Neural progenitor cell (in vitro differentiated cells): ENCODE results near the gene MYBPC1. TPM values are rescaled to one million over a fixed set of nuclear protein-coding genes. Genes with fewer than 3 reads are reported as not detected.

Experiments
- DNase-seq: peaks from one replicate; pipeline ENCODE4 v3.0.0-alpha.2; 2016; ENCODE audit warnings: low spot score
- H2AFZ ChIP-seq: fragments of 200-600 bp; sonication (generic); replicated peaks from 2 replicates; pipeline ENCODE4 v1.6.1; 2016; ENCODE audit warnings: antibody characterized with exemption
- H3F3A ChIP-seq: fragments of 200-600 bp; sonication (generic); 2 replicates; pipeline ENCODE4 v1.6.1; 2016; ENCODE audit warnings: antibody characterized with exemption, low read depth
- H3K27ac ChIP-seq: fragments of 200-600 bp; sonication (generic); 2 replicates; pipeline ENCODE4 v1.5.1; 2016; ENCODE audit warnings: mild to moderate bottlenecking
- H3K27me3 ChIP-seq: fragments of 200-600 bp; sonication (generic); 2 replicates; pipeline ENCODE4 v1.6.1; 2016; ENCODE audit warnings: mild to moderate bottlenecking, moderate library complexity
- H3K36me3 ChIP-seq: fragments of 200-600 bp; sonication (generic); 2 replicates; pipeline ENCODE4 v1.5.1; 2016
- H3K4me1 ChIP-seq: fragments of 200-600 bp; sonication (generic); 2 replicates; pipeline ENCODE4 v1.6.1; 2016; ENCODE audit warnings: mixed run types
- H3K4me2 ChIP-seq: fragments of 200-600 bp; sonication (generic); 2 replicates; pipeline ENCODE4 v1.6.1; 2016
- H3K4me3 ChIP-seq: fragments of 200-600 bp; sonication (generic); 2 replicates; pipeline ENCODE4 v1.5.1; 2016
- H3K79me2 ChIP-seq: fragments of 200-600 bp; sonication (generic); 2 replicates; pipeline ENCODE4 v1.6.1; 2016; ENCODE audit warnings: low read depth
- H3K9ac ChIP-seq: fragments of 200-600 bp; sonication (generic); 2 replicates; pipeline ENCODE4 v1.6.1; 2016
- H3K9me3 ChIP-seq: fragments of 200-600 bp; sonication (generic); 2 replicates; pipeline ENCODE4 v1.5.1; 2016; ENCODE audit warnings: low read depth
- H4K20me1 ChIP-seq: fragments of 200-600 bp; sonication (generic); 2 replicates; pipeline ENCODE4 v1.6.1; 2016; ENCODE audit warnings: low read depth
- H3K27ac Mint-ChIP-seq: 3 replicates; pipeline ENCODE4 v1.8.0; 2021; ENCODE audit warnings: mixed read lengths
- H3K27me3 Mint-ChIP-seq: 2 replicates; pipeline ENCODE4 v1.8.0; 2022; ENCODE audit warnings: low read depth, mild to moderate bottlenecking, inconsistent platforms, moderate library complexity, mixed read lengths; ENCODE audit not compliant: insufficient read depth
- H3K36me3 Mint-ChIP-seq: 3 replicates; pipeline ENCODE4 v1.8.0; 2021; ENCODE audit warnings: mixed read lengths
- H3K4me1 Mint-ChIP-seq: 3 replicates; pipeline ENCODE4 v1.8.0; 2021; ENCODE audit warnings: mixed read lengths
- H3K4me3 Mint-ChIP-seq: 3 replicates; pipeline ENCODE4 v1.8.0; 2021; ENCODE audit warnings: mild to moderate bottlenecking, moderate library complexity, mixed read lengths
- H3K9me3 Mint-ChIP-seq: 3 replicates; pipeline ENCODE4 v1.8.0; 2020; ENCODE audit warnings: mixed read lengths
- CTCF ChIP-seq: fragments of 200-600 bp; sonication (generic); IDR thresholded peaks from 2 replicates; pipeline ENCODE4 v1.5.1; 2017; ENCODE audit warnings: antibody characterized with exemption, mild to moderate bottlenecking
- EZH2 ChIP-seq: fragments of 200-600 bp; sonication (generic); IDR thresholded peaks from 2 replicates; pipeline ENCODE4 v1.6.1; 2017; ENCODE audit warnings: antibody characterized with exemption, mild to moderate bottlenecking, moderate library complexity
- EZH2phosphoT487 ChIP-seq: fragments of 200-600 bp; sonication (generic); IDR thresholded peaks from 2 replicates; pipeline ENCODE4 v1.6.1; 2017; ENCODE audit warnings: antibody characterized with exemption
- total RNA-seq: library from RNA; depleted of rRNA; stranded (reverse); fragments of >200 nt; gene quantifications from 2 replicates; pipeline ENCODE4 v1.2.3, GENCODE V29; 2015; ENCODE audit warnings: low replicate concordance

Gene MYBPC1
- total RNA-seq, 1 donor from 2014 or later = not detected

- no peaks in the 10 kb centered on the region for H3K9me3 ChIP-seq
- no peaks in the 10 kb centered on the region for H4K20me1 ChIP-seq
- no peak overlapping the region for H3K4me3 Mint-ChIP-seq
- no peaks in the 10 kb centered on the region for H3F3A ChIP-seq
- no peak overlapping the region for H3K9ac ChIP-seq
- DNase-seq = no peak
- H3K4me3 ChIP-seq = no peak overlapping the region
- no peaks in the 10 kb centered on the region for H3K4me1 ChIP-seq
- H3K27ac ChIP-seq = no peak overlapping the region
- no peaks in the 10 kb centered on the region for H3K27me3 ChIP-seq
- H3K27ac Mint-ChIP-seq = no peak overlapping the region
- H3K4me1 Mint-ChIP-seq = no peaks in the 10 kb centered on the region
- no peak overlapping the region for H2AFZ ChIP-seq
- no peaks in the 10 kb centered on the region for H3K36me3 ChIP-seq
- H3K27me3 Mint-ChIP-seq = peaks cover 3% of the 10 kb centered on the region
- no peaks in the 10 kb centered on the region for H3K79me2 ChIP-seq
- no peak overlapping the region for H3K4me2 ChIP-seq
- TF ChIP-seq EZH2phosphoT487 (no peak), CTCF (no peak), EZH2 (no peak)
- no peaks in the 10 kb centered on the region for H3K36me3 Mint-ChIP-seq
- no peaks in the 10 kb centered on the region for H3K9me3 Mint-ChIP-seq
These were observed 26.0 kb downstream of the MYBPC1 start for GRCh38 chr12:101620762-101621133.

GRCh38 chr12:101628676-101629075 lies 33.9 kb downstream of the MYBPC1 start:
- no peak overlapping the region for H3K4me3 Mint-ChIP-seq
- no peaks in the 10 kb centered on the region for H3K36me3 ChIP-seq

GRCh38 chr12:101634724-101635123 lies 40.0 kb downstream of the MYBPC1 start:
- no peaks in the 10 kb centered on the region for H3K79me2 ChIP-seq
- no peak overlapping the region for H3K4me3 Mint-ChIP-seq
- no peak for DNase-seq

More at GRCh38 chr12:101628676-101629075, 33.9 kb downstream of the MYBPC1 start:
- H3K4me1 Mint-ChIP-seq = no peaks in the 10 kb centered on the region
- Histone ChIP-seq H3K4me2 (no peak overlapping the region), H3K27me3 (no peaks in the 10 kb centered on the region), H3K27ac (no peak overlapping the region), H3K79me2 (no peaks in the 10 kb centered on the region), H2AFZ (no peak overlapping the region), H3K9ac (no peak overlapping the region), H3K9me3 (no peaks in the 10 kb centered on the region), H3K4me1 (no peaks in the 10 kb centered on the region), H3F3A (no peaks in the 10 kb centered on the region), H3K4me3 (no peak overlapping the region), H4K20me1 (no peaks in the 10 kb centered on the region)
- no peaks in the 10 kb centered on the region for H3K27me3 Mint-ChIP-seq
- TF ChIP-seq CTCF = no peak
- no peak for TF ChIP-seq EZH2
- TF ChIP-seq EZH2phosphoT487 = no peak
- no peak for DNase-seq
- no peaks in the 10 kb centered on the region for H3K9me3 Mint-ChIP-seq
- no peaks in the 10 kb centered on the region for H3K36me3 Mint-ChIP-seq
- H3K27ac Mint-ChIP-seq = no peak overlapping the region

More at GRCh38 chr12:101634724-101635123, 40.0 kb downstream of the MYBPC1 start:
- Mint-ChIP-seq H3K27ac (no peak overlapping the region), H3K36me3 (no peaks in the 10 kb centered on the region), H3K27me3 (no peaks in the 10 kb centered on the region), H3K4me1 (no peaks in the 10 kb centered on the region), H3K9me3 (no peaks in the 10 kb centered on the region)
- no peaks in the 10 kb centered on the region for H4K20me1 ChIP-seq
- H2AFZ ChIP-seq = no peak overlapping the region
- no peaks in the 10 kb centered on the region for H3K9me3 ChIP-seq
- no peaks in the 10 kb centered on the region for H3F3A ChIP-seq
- H3K27ac ChIP-seq = no peak overlapping the region
- H3K4me2 ChIP-seq = no peak overlapping the region
- TF ChIP-seq EZH2phosphoT487 (no peak), CTCF (no peak), EZH2 (no peak)
- no peaks in the 10 kb centered on the region for H3K36me3 ChIP-seq
- no peaks in the 10 kb centered on the region for H3K4me1 ChIP-seq
- H3K27me3 ChIP-seq = no peaks in the 10 kb centered on the region
- no peak overlapping the region for H3K9ac ChIP-seq
- H3K4me3 ChIP-seq = no peak overlapping the region
